ENCODE results near the gene CTNND2. TPM values are rescaled to one million over a fixed set of nuclear protein-coding genes. Genes with fewer than 3 reads are reported as not detected.

CTNND2 gene
- total and polyA plus RNA-seq, 8 donors, result 9.2 to 62.8 (median 43.7) TPM

GRCh38 chr5:11152368-11152767 is 751.9 kb downstream of the CTNND2 start:
- Histone ChIP-seq H3K27me3 (no peaks in the 10 kb centered on the region), H3K9me3 (no peaks in the 10 kb centered on the region), H3K36me3 (no peaks in the 10 kb centered on the region), H3K27ac (no peak overlapping the region), H3K4me1 (no peaks in the 10 kb centered on the region), H3K4me3 (no peak overlapping the region)
- DNase-seq (no peak), FAIRE-seq (no peak), ATAC-seq (no peak)
- TF ChIP-seq CTCF (IDR thresholded peaks at IDR 0.05), result no peak
- WGBS, 2 donors, result 91 to 94% methylated on average over 8 of the region's 8 CpGs
- intact Hi-C loops (cut with DNase I), result no loop called here

GRCh38 chr5:11150976-11151375 is 753.3 kb downstream of the CTNND2 start:
- no peak overlapping the region for H3K27ac ChIP-seq
- DNase-seq (no peak), ATAC-seq (no peak), FAIRE-seq (no peak)
- intact Hi-C loops (cut with DNase I), result no loop called here
- H3K4me3 ChIP-seq, result no peak overlapping the region
- H3K4me1 ChIP-seq, result no peaks in the 10 kb centered on the region
- no peaks in the 10 kb centered on the region for H3K36me3 ChIP-seq
- TF ChIP-seq CTCF (IDR thresholded peaks at IDR 0.05), result no peak
- H3K9me3 ChIP-seq, result no peaks in the 10 kb centered on the region
- no peaks in the 10 kb centered on the region for H3K27me3 ChIP-seq
- 58 to 64% methylated on average over 5 of the region's 5 CpGs for WGBS, 2 donors

- TF ChIP-seq CTCF (IDR thresholded peaks at IDR 0.05), result no peak
- FAIRE-seq (no peak), ATAC-seq (no peak), DNase-seq (no peak)
- Histone ChIP-seq H3K9me3 (no peaks in the 10 kb centered on the region), H3K36me3 (no peaks in the 10 kb centered on the region), H3K27me3 (no peaks in the 10 kb centered on the region), H3K4me1 (no peaks in the 10 kb centered on the region), H3K4me3 (no peak overlapping the region), H3K27ac (no peak overlapping the region)
- intact Hi-C loops (cut with DNase I), result no loop called here
- 84% methylated on average over 14 of the region's 14 CpGs for WGBS, 2 donors
Observed at GRCh38 chr5:11148810-11149539, 755.3 kb downstream of the CTNND2 start.

GRCh38 chr5:11146171-11146570 is 758.1 kb downstream of the CTNND2 start:
- H3K9me3 ChIP-seq, result no peaks in the 10 kb centered on the region
- FAIRE-seq, result no peak
- DNase-seq, result no peak
- no peaks in the 10 kb centered on the region for H3K4me1 ChIP-seq
- ATAC-seq, result no peak
- intact Hi-C loops (cut with DNase I), result no loop called here
- no peak overlapping the region for H3K4me3 ChIP-seq
- no peak for TF ChIP-seq CTCF (IDR thresholded peaks at IDR 0.05)
- H3K27me3 ChIP-seq, result no peaks in the 10 kb centered on the region
- 84 to 85% methylated on average over 4 of the region's 4 CpGs for WGBS, 2 donors
- no peaks in the 10 kb centered on the region for H3K36me3 ChIP-seq
- no peak overlapping the region for H3K27ac ChIP-seq

- no peak for FAIRE-seq
- no peak for TF ChIP-seq CTCF (IDR thresholded peaks at IDR 0.05)
Observed at GRCh38 chr5:11143456-11144267, 760.6 kb downstream of the CTNND2 start.

More at GRCh38 chr5:11143456-11144267, 760.6 kb downstream of the CTNND2 start:
- Histone ChIP-seq H3K9me3 (no peaks in the 10 kb centered on the region), H3K4me1 (no peaks in the 10 kb centered on the region), H3K36me3 (no peaks in the 10 kb centered on the region), H3K27me3 (no peaks in the 10 kb centered on the region), H3K27ac (no peak overlapping the region), H3K4me3 (no peak overlapping the region)
- 56 to 83% methylated on average over 3 of the region's 3 CpGs for WGBS, 2 donors
- intact Hi-C loops (cut with DNase I), result no loop called here
- no peak for DNase-seq
- ATAC-seq, result no peak
